ENCODE results near the gene STEAP1B. TPM values are rescaled to one million over a fixed set of nuclear protein-coding genes. Genes with fewer than 3 reads are reported as not detected.

Gene STEAP1B
- total and polyA plus RNA-seq, 2 donors (not counting 3 experiments of a cell fraction or from before 2014, with no cell fraction given) = 32.2 to 46.1 TPM

DNA sequence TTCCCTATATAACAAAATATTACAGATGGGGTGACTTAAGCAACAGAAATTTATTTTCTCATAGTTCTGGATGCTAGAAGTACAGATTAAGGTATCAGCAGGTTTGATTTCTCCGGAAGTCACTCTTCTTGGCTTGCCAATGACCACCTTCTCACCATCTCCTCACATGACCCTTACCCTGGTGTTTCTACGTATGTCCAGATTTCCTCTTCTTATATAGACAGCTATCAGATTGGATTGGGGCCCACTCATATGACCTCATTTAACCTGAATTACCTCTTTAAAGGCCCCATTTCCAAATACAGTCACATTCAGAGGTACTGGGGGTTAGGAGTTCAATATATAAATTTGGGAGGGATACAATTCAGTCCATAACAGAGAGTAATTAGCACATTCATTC lies 126.1 kb downstream of the STEAP1B start:
- no TSS peak for BruUV-seq (replicated peaks)
- Histone ChIP-seq H3K27me3 (ENCODE audit: control insufficient read depth in 2 of 2, insufficient read depth in 2 of 2, low read length in 2 of 2) (no peaks in the 10 kb centered on the region), H3K27ac (ENCODE audit: insufficient read depth, low read depth, low read length) (no peak overlapping the region), H3K9me1 (replicated peaks; ENCODE audit: control insufficient read depth, extremely low read depth, insufficient read depth, low read length) (no peaks in the 10 kb centered on the region), H3K9me3 (replicated peaks; ENCODE audit: control insufficient read depth, insufficient read depth, low read length) (no peaks in the 10 kb centered on the region), H3K36me3 (ENCODE audit: control insufficient read depth in 2 of 2, extremely low read depth in 1 of 2, insufficient read depth in 2 of 2, low read length in 2 of 2) (no peaks in the 10 kb centered on the region), H3K4me2 (ENCODE audit: insufficient read depth, low read length) (no peak overlapping the region), H3K4me1 (ENCODE audit: control insufficient read depth, extremely low read depth, insufficient read depth, low read length) (no peaks in the 10 kb centered on the region), H3K9ac (replicated peaks; ENCODE audit: extremely low read depth, insufficient read depth, low read length) (no peak overlapping the region), H3K4me3 (replicated peaks in 1 of 3; ENCODE audit: insufficient read depth in 1 of 3, low read depth in 1 of 3, low read length in 3 of 3) (no peak overlapping the region), H3K79me2 (ENCODE audit: control insufficient read depth, insufficient read depth, low read length) (no peaks in the 10 kb centered on the region), H4K20me1 (replicated peaks; ENCODE audit: control insufficient read depth, extremely low read depth, insufficient read depth, low read length) (no peaks in the 10 kb centered on the region), H2AFZ (ENCODE audit: low read depth, low read length) (no peak overlapping the region)
- FAIRE-seq (no peak), DNase-seq (ENCODE audit: low read depth, low spot score) (no peak)
- TF ChIP-seq, protein P1, sequence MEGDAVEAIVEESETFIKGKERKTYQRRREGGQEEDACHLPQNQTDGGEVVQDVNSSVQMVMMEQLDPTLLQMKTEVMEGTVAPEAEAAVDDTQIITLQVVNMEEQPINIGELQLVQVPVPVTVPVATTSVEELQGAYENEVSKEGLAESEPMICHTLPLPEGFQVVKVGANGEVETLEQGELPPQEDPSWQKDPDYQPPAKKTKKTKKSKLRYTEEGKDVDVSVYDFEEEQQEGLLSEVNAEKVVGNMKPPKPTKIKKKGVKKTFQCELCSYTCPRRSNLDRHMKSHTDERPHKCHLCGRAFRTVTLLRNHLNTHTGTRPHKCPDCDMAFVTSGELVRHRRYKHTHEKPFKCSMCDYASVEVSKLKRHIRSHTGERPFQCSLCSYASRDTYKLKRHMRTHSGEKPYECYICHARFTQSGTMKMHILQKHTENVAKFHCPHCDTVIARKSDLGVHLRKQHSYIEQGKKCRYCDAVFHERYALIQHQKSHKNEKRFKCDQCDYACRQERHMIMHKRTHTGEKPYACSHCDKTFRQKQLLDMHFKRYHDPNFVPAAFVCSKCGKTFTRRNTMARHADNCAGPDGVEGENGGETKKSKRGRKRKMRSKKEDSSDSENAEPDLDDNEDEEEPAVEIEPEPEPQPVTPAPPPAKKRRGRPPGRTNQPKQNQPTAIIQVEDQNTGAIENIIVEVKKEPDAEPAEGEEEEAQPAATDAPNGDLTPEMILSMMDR (IDR thresholded peaks at IDR 0.05; ENCODE audit: extremely low read depth in 1 of 2, insufficient read depth in 1 of 2, low read depth in 1 of 2, low read length in 2 of 2) = no peak
- no peak for TF ChIP-seq EZH2 (IDR thresholded peaks at IDR 0.05; ENCODE audit: borderline replicate concordance, low read depth, low read length, severe bottlenecking)
- TF ChIP-seq JUN (IDR thresholded peaks at IDR 0.05; ENCODE audit: borderline replicate concordance, insufficient read depth, insufficient read length, low read depth) = no peak
- TF ChIP-seq GATA2 (IDR thresholded peaks at IDR 0.05; ENCODE audit: insufficient read depth, insufficient read length, low read depth, low read length) = no peak
- no peak for TF ChIP-seq FOS (IDR thresholded peaks at IDR 0.05; ENCODE audit: borderline replicate concordance, insufficient read depth, low read length)
- TF ChIP-seq, protein P2, sequence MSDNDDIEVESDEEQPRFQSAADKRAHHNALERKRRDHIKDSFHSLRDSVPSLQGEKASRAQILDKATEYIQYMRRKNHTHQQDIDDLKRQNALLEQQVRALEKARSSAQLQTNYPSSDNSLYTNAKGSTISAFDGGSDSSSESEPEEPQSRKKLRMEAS (IDR thresholded peaks at IDR 0.05; ENCODE audit: insufficient read depth, insufficient read length) = no peak
- TF ChIP-seq POLR2A (IDR thresholded peaks at IDR 0.05; ENCODE audit: low read depth, low read length) = no peak
- TF ChIP-seq POLR2AphosphoS5 (IDR thresholded peaks at IDR 0.05; ENCODE audit: insufficient read depth, low read depth, low read length) = no peak
- no peak for TF ChIP-seq MYC (IDR thresholded peaks at IDR 0.05; ENCODE audit: low read depth, low read length)
- dilution Hi-C loops (cut with MboI; ENCODE audit: extremely low pct_ligation_motif_present, low sequenced_read_pairs) (no loop called here), intact Hi-C loops (cut with micrococcal nuclease) (no loop called here)
- POLR2A ChIA-PET = no interaction called here
- CTCF ChIA-PET = interaction anchor here (0.9 to 2.0 kb wide), 3 partner anchors 8 to 9 kb away, joined by 3 to 6 read pairs (median 3); no protein-coding TSS in a partner anchor
